NCI-H146 treated with DMSO at 0.1 percent for 48 hours (cell line): Measurements from ENCODE around the gene PRDX2.
"Not testable (repeated sequence)": the region's sequence is repeated elsewhere in the genome, so short reads cannot be mapped to it uniquely, and the experiment has no call there.

ENCODE experiments used
- DNase-seq: peaks from one replicate; lab custom pipeline; 2025; ENCODE audit not compliant: unreplicated experiment; lab: John Stamatoyannopoulos, UW

Gene PRDX2

GRCh38 chr19:12801466-12802266 lies at the start of gene PRDX2, which contains the start of gene THSD8:
PRDX2 (minus strand) TSS chr19:12801800; CDS start chr19:12801261, 539 bp downstream.
THSD8 (plus strand) TSS chr19:12802069; CDS start chr19:12802072, 3 bp downstream.
- peak; percentile 90 for DNase-seq

GRCh38 chr19:12847159-12848139 lies 45.8 kb upstream of the PRDX2 start:
- peak; percentile 38 for DNase-seq

- not testable (repeated sequence) for DNase-seq
Measured at GRCh38 chr19:12846613-12847012, 45.0 kb upstream of the PRDX2 start.

GRCh38 chr19:12843999-12844732 lies 42.6 kb upstream of the PRDX2 start:
- no peak for DNase-seq

- DNase-seq = no peak
Measured at GRCh38 chr19:12843328-12843727, 41.7 kb upstream of the PRDX2 start.

GRCh38 chr19:12842511-12842910 lies 40.9 kb upstream of the PRDX2 start:
- DNase-seq = no peak

GRCh38 chr19:12841094-12841493 lies 39.5 kb upstream of the PRDX2 start:
- no peak for DNase-seq

GRCh38 chr19:12840091-12841079 lies 38.8 kb upstream of the PRDX2 start:
- DNase-seq = no peak

- no peak for DNase-seq
Measured at GRCh38 chr19:12838886-12839756, 37.5 kb upstream of the PRDX2 start.

- DNase-seq = peak; percentile 46
Measured at GRCh38 chr19:12838182-12838885, 36.7 kb upstream of the PRDX2 start, which contains the start of gene MAST1. MAST1 (plus strand) TSS chr19:12838515; CDS start chr19:12838573, 58 bp downstream.

- DNase-seq = no peak
Measured at GRCh38 chr19:12837225-12837624, 35.6 kb upstream of the PRDX2 start.

GRCh38 chr19:12836529-12836863 lies 34.9 kb upstream of the PRDX2 start:
- DNase-seq = no peak

GRCh38 chr19:12834976-12835757 lies 33.6 kb upstream of the PRDX2 start:
- DNase-seq = no peak

GRCh38 chr19:12834566-12834943 lies 33.0 kb upstream of the PRDX2 start, which contains the start of gene RTBDN:
RTBDN (minus strand) TSS chr19:12834579; CDS start chr19:12829979, 4,600 bp downstream.
- no peak for DNase-seq

GRCh38 chr19:12833738-12834565 lies 32.4 kb upstream of the PRDX2 start:
- DNase-seq = peak; percentile 75

GRCh38 chr19:12833418-12833737 lies 31.8 kb upstream of the PRDX2 start:
- DNase-seq = no peak

GRCh38 chr19:12828494-12828893 lies 26.9 kb upstream of the PRDX2 start:
- DNase-seq = peak; percentile 16
